K562 (cell line): ENCODE results near the gene DGKE.

ENCODE experiments used
- BCLAF1 ChIP-seq, 2 experiments: fragments of 450-650 bp in 1 of 2; IDR thresholded peaks; 2 replicates each; pipeline ENCODE4 v1.6.1; 2011 to 2017; ENCODE audit warnings: low read depth in 2 of 2, antibody characterized with exemption in 1 of 2, borderline replicate concordance in 1 of 2, low read length in 1 of 2, mild to moderate bottlenecking in 1 of 2, mixed read lengths in 1 of 2; ENCODE audit not compliant: control insufficient read depth in 1 of 2
- CREB1 ChIP-seq, 2 experiments: sonication (generic) in 1 of 2; formaldehyde crosslinking in 1 of 2; IDR thresholded peaks; 2 replicates each; pipeline versions ENCODE4 v1.6.1 to v1.8.0; 2012 to 2022; ENCODE audit warnings: inconsistent platforms in 1 of 2, mild to moderate bottlenecking in 1 of 2, missing genetic modification reagents in 1 of 2, moderate library complexity in 1 of 2
- CTCF ChIP-seq, 3 experiments: IDR thresholded peaks in 2 of 3; conservative IDR thresholded peaks in 1 of 3; 2 replicates each; pipeline ENCODE4 v1.5.1; 2011 to 2012; ENCODE audit warnings: low read length in 3 of 3, mild to moderate bottlenecking in 3 of 3, control low read depth in 2 of 3, improper control_type of control experiment in 1 of 3, inconsistent platforms in 1 of 3, low read depth in 1 of 3, mixed read lengths in 1 of 3, moderate library complexity in 1 of 3; ENCODE audit not compliant: insufficient read depth in 2 of 3
- MEF2A ChIP-seq: IDR thresholded peaks from 2 replicates; pipeline ENCODE4 v1.6.1; 2011; ENCODE audit warnings: low read depth, mild to moderate bottlenecking, low read length, moderate library complexity; ENCODE audit not compliant: control insufficient read depth
- POLR2A ChIP-seq: fragments of 450-650 bp; conservative IDR thresholded peaks from 2 replicates; pipeline ENCODE4 v1.6.1; 2016
- U2AF1 ChIP-seq: fragments of 200-400 bp; formaldehyde crosslinking; optimal IDR thresholded peaks from 2 replicates; pipeline ENCODE3; 2017; ENCODE audit warnings: mild to moderate bottlenecking, low read depth, low read length, moderate library complexity
- XRCC5 ChIP-seq: fragments of 200-400 bp; formaldehyde crosslinking; IDR thresholded peaks from 2 replicates; pipeline ENCODE4 v1.6.1; 2017; ENCODE audit warnings: low read depth, mild to moderate bottlenecking, low read length

- TF ChIP-seq POLR2A, result no peak
- no peak for TF ChIP-seq CTCF (IDR thresholded peaks at IDR 0.05 in 2 of 3, conservative IDR thresholded peaks at IDR 0.05 in 1 of 3; ENCODE audit: insufficient read depth in 2 of 3, low read depth in 1 of 3, low read length in 3 of 3)
- TF ChIP-seq U2AF1, result no peak
- no peak for TF ChIP-seq CREB1 (IDR thresholded peaks at IDR 0.05)
- TF ChIP-seq CREB1 (CRISPR knock-in tag; IDR thresholded peaks at IDR 0.05), result no peak
- TF ChIP-seq BCLAF1 (IDR thresholded peaks at IDR 0.05; ENCODE audit: borderline replicate concordance in 1 of 2, control insufficient read depth in 1 of 2, low read depth in 2 of 2, low read length in 1 of 2), result no peak
- no peak for TF ChIP-seq MEF2A
- TF ChIP-seq XRCC5, result no peak
These were observed 27.9 kb downstream of the DGKE start for GRCh38 chr17:56861899-56862298.
